Sigmoid colon (tissue), 7 donors: Measurements from ENCODE around the gene CDK5R1. TPM values are rescaled to one million over a fixed set of nuclear protein-coding genes. Genes with fewer than 3 reads are reported as not detected.
A peak's percentile ranks its signal among the peaks of the same experiment; 100 is the strongest.

ENCODE experiments used
- DNase-seq: peaks from one replicate; pipeline ENCODE4 v3.0.0-alpha.2; 2019
- H3K27ac ChIP-seq, 4 donors: fragments of 200-600 bp; sonication (generic); one replicate each; pipeline ENCODE4 v1.5.1; 2016 to 2019; ENCODE audit warnings: mild to moderate bottlenecking in 1 of 4
- H3K27me3 ChIP-seq, 3 donors: fragments of 200-600 bp; sonication (generic); one replicate each; pipeline ENCODE4 v1.5.1; 2019; ENCODE audit warnings: mild to moderate bottlenecking in 1 of 3
- H3K36me3 ChIP-seq, 4 donors: fragments of 200-600 bp; sonication (generic); one replicate each; pipeline ENCODE4 v1.5.1; 2016 to 2019
- H3K4me1 ChIP-seq, 4 donors: fragments of 200-600 bp; sonication (generic); one replicate each; pipeline ENCODE4 v1.5.1; 2017 to 2019
- H3K4me3 ChIP-seq, 4 donors: fragments of 200-600 bp; sonication (generic); one replicate each; pipeline ENCODE4 v1.5.1; 2017 to 2019; ENCODE audit warnings: mild to moderate bottlenecking in 2 of 4, moderate library complexity in 1 of 4
- H3K9me3 ChIP-seq, 4 donors: fragments of 200-600 bp in 3 of 4; sonication (generic) in 3 of 4; one replicate each; pipeline versions ENCODE4 v1.5.1 to v1.6.1; 2013 to 2019
- EP300 ChIP-seq, 4 donors: sonication (generic); formaldehyde crosslinking; IDR thresholded peaks; one replicate each; pipeline ENCODE4 v1.6.1; 2017; ENCODE audit warnings: antibody characterized with exemption in 4 of 4
- POLR2A ChIP-seq, 2 donors: fragments of 450-650 bp; IDR thresholded peaks; one replicate each; pipeline ENCODE4 v1.6.1; 2016; ENCODE audit warnings: antibody characterized with exemption in 2 of 2, mild to moderate bottlenecking in 2 of 2, moderate library complexity in 2 of 2
- POLR2AphosphoS5 ChIP-seq, 4 donors: sonication (generic); formaldehyde crosslinking; IDR thresholded peaks; one replicate each; pipeline ENCODE4 v1.6.1; 2017; ENCODE audit warnings: antibody characterized with exemption in 4 of 4
- WGBS, 2 donors: extraction: QIAGEN DNeasy Blood & Tissue Kit; methylation state at CpG; one replicate each; pipeline ENCODE4 v1.1.7; 2013; 5-methylcytosine and 5-hydroxymethylcytosine counted together
- intact Hi-C: fragments of 100-400 bp; cut with DNase I; formaldehyde crosslinking; loops from one replicate; pipeline ENCODE4 v1.15.1; 2023
- polyA plus RNA-seq, 3 donors: library from polyadenylated mRNA; stranded (reverse); fragments of 200-250 nt; gene quantifications; one replicate each; pipeline ENCODE4 v1.2.3, GENCODE V29; 2013
- total RNA-seq, 4 donors: library from RNA; depleted of rRNA; stranded (reverse); fragments of >200 nt; gene quantifications; one replicate each; pipeline ENCODE4 v1.1.0, GENCODE V29; 2016
- TF ChIP-seq, protein P1 (sequence below), 4 experiments: fragments of 450-650 bp in 3 of 4; fragments of 200-600 bp in 1 of 4; IDR thresholded peaks; one replicate each; pipeline ENCODE4 v1.5.1; 2016 to 2019; ENCODE audit warnings: antibody characterized with exemption in 4 of 4, mild to moderate bottlenecking in 3 of 4, moderate library complexity in 2 of 4
- donor health status: healthy with polysubstance abuse.
- donor health status: Bipolar disorder and iron deficiency.
- donor health status: healthy.

The CDK5R1 gene
- total and polyA plus RNA-seq, 7 donors: under 0.01 to 3.8 (median 1.1) TPM

DNA sequence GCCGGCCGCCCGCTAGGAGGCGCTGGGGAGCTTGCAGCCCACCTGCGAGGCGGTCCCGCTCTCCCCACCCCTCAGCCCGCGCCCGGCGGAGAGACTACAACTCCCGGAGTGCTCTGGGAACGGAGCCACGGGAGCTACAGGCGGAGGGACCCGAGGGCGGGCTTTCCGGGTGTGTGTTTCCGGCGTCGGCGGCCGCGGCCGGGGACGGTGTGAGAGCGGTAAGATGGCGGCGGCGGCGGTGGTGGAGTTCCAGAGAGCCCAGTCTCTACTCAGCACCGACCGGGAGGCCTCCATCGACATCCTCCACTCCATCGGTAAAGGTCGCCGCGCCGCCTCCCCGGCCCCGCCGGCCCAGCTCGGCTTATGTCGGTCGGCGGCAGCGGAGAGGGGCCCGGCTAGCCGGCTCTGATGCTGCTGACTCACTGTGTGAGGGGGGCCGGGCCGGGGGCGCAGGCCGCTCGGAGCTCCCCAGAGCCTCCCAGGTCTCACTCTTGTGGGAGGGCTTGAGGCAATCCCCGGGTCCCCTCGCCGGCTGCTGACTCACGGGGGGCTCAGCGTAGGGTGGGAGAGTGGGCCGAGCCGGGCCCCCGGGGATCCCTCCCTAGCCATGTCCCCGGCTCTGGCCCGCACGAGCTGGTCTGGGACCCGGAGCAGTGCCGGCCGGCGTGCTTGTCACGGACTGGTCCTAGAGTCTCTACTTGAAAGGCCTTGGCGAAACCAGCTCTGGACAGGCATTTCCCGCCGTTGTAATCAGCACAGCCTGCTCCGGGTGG, 42.3 kb upstream of the CDK5R1 start, which contains the start of gene PSMD11:
PSMD11 (plus strand) TSS at position 210 of the 773 bp plus-strand sequence; CDS start at position 224, 14 bp downstream.
- Histone ChIP-seq H3K27ac (peak within 1 kb of the TSS; percentile 84 to 92 (median 86)), H3K4me3 (peak within 1 kb of the TSS; percentile 93 to 100 (median 99)), H3K36me3 (peaks cover 0 to 28% (median 15%) of the 10 kb centered on the region in 4 donors), H3K9me3 (no peaks in the 10 kb centered on the region), H3K27me3 (no peaks in the 10 kb centered on the region), H3K4me1 (peaks cover 0 to 31% (median 25%) of the 10 kb centered on the region in 4 donors)
- 0% methylated on average over 74 of the region's 74 CpGs for WGBS, 2 donors
- intact Hi-C loops: loop anchor here (2.0 to 10.0 kb wide), 2 partner anchors 42 to 70 kb away; partner anchors contain the start of gene CDK5R1
- TF ChIP-seq, protein P1, sequence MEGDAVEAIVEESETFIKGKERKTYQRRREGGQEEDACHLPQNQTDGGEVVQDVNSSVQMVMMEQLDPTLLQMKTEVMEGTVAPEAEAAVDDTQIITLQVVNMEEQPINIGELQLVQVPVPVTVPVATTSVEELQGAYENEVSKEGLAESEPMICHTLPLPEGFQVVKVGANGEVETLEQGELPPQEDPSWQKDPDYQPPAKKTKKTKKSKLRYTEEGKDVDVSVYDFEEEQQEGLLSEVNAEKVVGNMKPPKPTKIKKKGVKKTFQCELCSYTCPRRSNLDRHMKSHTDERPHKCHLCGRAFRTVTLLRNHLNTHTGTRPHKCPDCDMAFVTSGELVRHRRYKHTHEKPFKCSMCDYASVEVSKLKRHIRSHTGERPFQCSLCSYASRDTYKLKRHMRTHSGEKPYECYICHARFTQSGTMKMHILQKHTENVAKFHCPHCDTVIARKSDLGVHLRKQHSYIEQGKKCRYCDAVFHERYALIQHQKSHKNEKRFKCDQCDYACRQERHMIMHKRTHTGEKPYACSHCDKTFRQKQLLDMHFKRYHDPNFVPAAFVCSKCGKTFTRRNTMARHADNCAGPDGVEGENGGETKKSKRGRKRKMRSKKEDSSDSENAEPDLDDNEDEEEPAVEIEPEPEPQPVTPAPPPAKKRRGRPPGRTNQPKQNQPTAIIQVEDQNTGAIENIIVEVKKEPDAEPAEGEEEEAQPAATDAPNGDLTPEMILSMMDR (IDR thresholded peaks at IDR 0.05): peak; percentile 66 to 88 (median 79)
- TF ChIP-seq POLR2A (IDR thresholded peaks at IDR 0.05) (peak; percentile 39), EP300 (IDR thresholded peaks at IDR 0.05) (no peak), POLR2AphosphoS5 (IDR thresholded peaks at IDR 0.05) (peak; percentile 71 to 85 (median 80))
- peak; percentile 99 for DNase-seq

DNA sequence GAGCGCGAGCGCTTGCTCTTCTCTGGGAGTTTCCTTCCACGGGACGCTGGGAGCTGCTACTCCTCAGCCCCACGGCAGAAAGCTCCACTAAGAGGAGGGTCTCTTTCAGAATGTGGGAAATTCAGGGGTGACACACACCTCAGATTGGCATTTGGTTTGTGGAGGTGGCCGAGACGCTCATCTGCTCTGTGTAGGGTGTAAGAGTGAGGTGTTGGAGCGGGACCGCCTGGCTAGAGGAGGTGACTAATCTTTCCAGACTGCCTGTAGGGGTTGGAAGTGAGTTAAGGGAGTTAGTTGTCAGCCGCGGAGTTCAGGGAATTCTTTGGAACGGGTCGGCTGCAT, 41.7 kb upstream of the CDK5R1 start:
- WGBS, 2 donors: 0 to 1% methylated on average over 14 of the region's 14 CpGs
- peak in 1 of 4 donors; percentile 16 for TF ChIP-seq POLR2AphosphoS5 (IDR thresholded peaks at IDR 0.05)
- TF ChIP-seq, protein P1 (IDR thresholded peaks at IDR 0.05): no peak
- Histone ChIP-seq H3K27ac (peak overlapping the region; percentile 84 to 92 (median 86)), H3K36me3 (peaks cover 0 to 33% (median 15%) of the 10 kb centered on the region in 4 donors), H3K9me3 (no peaks in the 10 kb centered on the region), H3K4me1 (peaks cover 0 to 31% (median 25%) of the 10 kb centered on the region in 4 donors), H3K27me3 (no peaks in the 10 kb centered on the region), H3K4me3 (peak overlapping the region; percentile 93 to 100 (median 99))
- intact Hi-C loops: loop anchor here (2.0 to 10.0 kb wide), 2 partner anchors 42 to 70 kb away; partner anchors contain the start of gene CDK5R1
- DNase-seq: peak; percentile 66

DNA sequence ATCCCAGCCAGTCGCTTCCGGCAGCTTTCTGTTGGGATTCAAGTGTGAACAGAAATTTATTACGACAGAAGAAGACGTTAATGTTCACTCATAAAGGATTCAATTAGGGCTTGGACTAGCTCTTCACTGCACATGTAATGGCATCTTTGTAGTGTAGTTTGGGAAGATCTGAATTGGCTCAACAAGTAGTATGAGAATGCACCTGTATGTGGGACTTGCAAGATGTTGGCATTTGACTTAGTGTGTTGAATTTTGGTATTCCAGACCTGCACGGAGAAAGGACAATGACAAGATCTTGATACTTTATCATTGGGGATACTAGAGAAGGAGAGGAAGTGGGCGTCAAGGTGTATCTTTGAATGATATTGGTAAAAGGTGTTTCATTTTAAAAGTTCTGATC, 41.3 kb upstream of the CDK5R1 start:
- 11 to 25% methylated on average over 6 of the region's 6 CpGs for WGBS, 2 donors
- Histone ChIP-seq H3K27ac (peak overlapping the region; percentile 84 to 92 (median 86)), H3K36me3 (peaks cover 0 to 38% (median 15%) of the 10 kb centered on the region in 4 donors), H3K9me3 (no peaks in the 10 kb centered on the region), H3K4me1 (peaks cover 0 to 31% (median 25%) of the 10 kb centered on the region in 4 donors), H3K27me3 (no peaks in the 10 kb centered on the region), H3K4me3 (peak overlapping the region; percentile 93 to 100 (median 99))
- no peak for TF ChIP-seq POLR2AphosphoS5 (IDR thresholded peaks at IDR 0.05)
- TF ChIP-seq POLR2A (IDR thresholded peaks at IDR 0.05): no peak
- TF ChIP-seq, protein P1 (IDR thresholded peaks at IDR 0.05): no peak
- TF ChIP-seq EP300 (IDR thresholded peaks at IDR 0.05): no peak
- DNase-seq: no peak
- intact Hi-C loops: loop anchor here (2.0 to 10.0 kb wide), 2 partner anchors 41 to 71 kb away; partner anchors contain the start of gene CDK5R1

DNA sequence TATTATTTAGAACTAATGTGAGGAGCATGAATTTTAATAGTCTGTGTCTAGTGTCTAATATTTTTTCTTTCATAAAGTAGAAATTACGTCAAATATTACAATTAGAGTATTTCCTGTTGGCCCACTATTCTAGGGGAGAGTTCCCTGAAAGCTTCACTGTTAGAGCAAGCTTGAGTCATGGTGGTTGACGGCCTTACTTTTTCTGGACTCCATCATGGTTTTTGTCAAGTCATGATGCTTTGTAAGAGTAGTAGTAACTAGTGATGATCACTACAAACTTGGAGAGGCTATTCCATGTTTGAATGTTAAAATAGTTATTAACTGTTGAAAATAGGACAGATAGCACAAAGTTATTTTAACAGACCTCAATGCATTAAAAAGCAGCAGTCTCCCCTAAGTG, 40.8 kb upstream of the CDK5R1 start:
- DNase-seq: no peak
- intact Hi-C loops: loop anchor here (2.0 to 10.0 kb wide), 2 partner anchors 41 to 71 kb away; partner anchors contain the start of gene CDK5R1
- Histone ChIP-seq H3K4me3 (peak overlapping the region in 1 of 4 donors; percentile 93), H3K36me3 (peaks cover 0 to 42% (median 15%) of the 10 kb centered on the region in 4 donors), H3K27me3 (no peaks in the 10 kb centered on the region), H3K4me1 (peaks cover 0 to 31% (median 25%) of the 10 kb centered on the region in 4 donors), H3K27ac (no peak overlapping the region), H3K9me3 (no peaks in the 10 kb centered on the region)
- no peak for TF ChIP-seq POLR2A (IDR thresholded peaks at IDR 0.05)
- TF ChIP-seq POLR2AphosphoS5 (IDR thresholded peaks at IDR 0.05): no peak
- TF ChIP-seq, protein P1 (IDR thresholded peaks at IDR 0.05): no peak
- TF ChIP-seq EP300 (IDR thresholded peaks at IDR 0.05): no peak
- 77% methylated on average over 2 of the region's 2 CpGs for WGBS, 2 donors
